Transverse colon (tissue), 4 donors: ENCODE data around the gene KRTAP19-4. TPM values are rescaled to one million over a fixed set of nuclear protein-coding genes. Genes with fewer than 3 reads are reported as not detected.

Source experiments
- DNase-seq: peaks from one replicate; pipeline ENCODE4 v3.0.0-alpha.2; 2019
- H3K27ac ChIP-seq, 4 donors: fragments of 200-600 bp; sonication (generic); 2 replicates each; pipeline ENCODE4 v1.5.1; 2016 to 2018; ENCODE audit warnings: inconsistent platforms in 4 of 4
- H3K27me3 ChIP-seq: fragments of 200-600 bp; sonication (generic); 2 replicates; pipeline ENCODE4 v1.5.1; 2017; ENCODE audit warnings: inconsistent platforms
- H3K36me3 ChIP-seq, 4 donors: fragments of 200-600 bp; sonication (generic); 2 replicates each; pipeline ENCODE4 v1.5.1; 2017 to 2019; ENCODE audit warnings: inconsistent platforms in 4 of 4
- H3K4me1 ChIP-seq, 4 donors: fragments of 200-600 bp; sonication (generic); 2 replicates each; pipeline ENCODE4 v1.5.1; 2017 to 2020; ENCODE audit warnings: inconsistent platforms in 4 of 4
- H3K4me3 ChIP-seq, 4 donors: fragments of 200-600 bp; sonication (generic); 1 replicate in 1 of 4; 2 replicates in 3 of 4; pipeline versions ENCODE4 v1.5.1 to v1.6.1; 2017 to 2019; ENCODE audit warnings: inconsistent platforms in 4 of 4
- H3K9me3 ChIP-seq, 2 donors: fragments of 200-600 bp; sonication (generic); 2 replicates each; pipeline ENCODE4 v1.5.1; 2017 to 2019; ENCODE audit warnings: inconsistent platforms in 2 of 2
- CTCF ChIP-seq, 5 experiments: fragments of 200-600 bp in 3 of 5; fragments of 450-650 bp in 2 of 5; sonication (generic) in 3 of 5; IDR thresholded peaks; 1 replicate in 2 of 5; 2 replicates in 3 of 5; pipeline ENCODE4 v1.5.1; 2016 to 2017; ENCODE audit warnings: antibody characterized with exemption in 5 of 5, inconsistent platforms in 3 of 5, mild to moderate bottlenecking in 2 of 5, moderate library complexity in 1 of 5
- EP300 ChIP-seq: sonication (generic); formaldehyde crosslinking; IDR thresholded peaks from one replicate; pipeline ENCODE4 v1.6.1; 2017; ENCODE audit warnings: antibody characterized with exemption, low read depth
- POLR2A ChIP-seq: fragments of 450-650 bp; IDR thresholded peaks from one replicate; pipeline ENCODE4 v1.6.1; 2016; ENCODE audit warnings: antibody characterized with exemption, mild to moderate bottlenecking, moderate library complexity
- POLR2AphosphoS5 ChIP-seq, 3 donors: sonication (generic); formaldehyde crosslinking; IDR thresholded peaks; one replicate each; pipeline ENCODE4 v1.6.1; 2016; ENCODE audit warnings: antibody characterized with exemption in 3 of 3
- WGBS, 2 donors: methylation state at CpG; one replicate each; pipeline ENCODE4 v1.1.5; 2018; ENCODE audit warnings: low coverage in 1 of 2; 5-methylcytosine and 5-hydroxymethylcytosine counted together
- in situ Hi-C, 4 donors: fragments of 200-750 bp; cut with MboI; loops; one replicate each; pipeline versions ENCODE4 v1.15.0 to v1.15.1; 2017; ENCODE audit warnings: low sequenced_read_pairs in 3 of 4, low pct_ligation_motif_present in 1 of 4, low pct_unique_long_range_greater_than_20kb in 1 of 4
- intact Hi-C: fragments of 100-400 bp; cut with DNase I; formaldehyde crosslinking; loops from one replicate; pipeline ENCODE4 v1.15.1; 2023; ENCODE audit warnings: low total_unique reads
- total RNA-seq, 4 donors: library from RNA; depleted of rRNA; stranded (reverse); fragments of >200 nt; gene quantifications; one replicate each; pipeline ENCODE4 v1.1.0, GENCODE V29; 2016

The KRTAP19-4 gene
- total RNA-seq, 4 donors from 2014 or later, result not detected

- Histone ChIP-seq H3K36me3 (no peaks in the 10 kb centered on the region), H3K27ac (no peak within 1 kb of the TSS), H3K4me1 (no peaks in the 10 kb centered on the region), H3K4me3 (no peak within 1 kb of the TSS), H3K9me3 (no peaks in the 10 kb centered on the region), H3K27me3 (no peaks in the 10 kb centered on the region)
- 61 to 85% methylated on average over 3 to 6 of the region's 6 CpGs for WGBS, 2 donors
- intact Hi-C loops, result no loop called here
- TF ChIP-seq POLR2AphosphoS5 (IDR thresholded peaks at IDR 0.05) (no peak), EP300 (no peak), CTCF (IDR thresholded peaks at IDR 0.05) (no peak), POLR2A (no peak)
- no peak for DNase-seq
- in situ Hi-C loops, result no loop called here
Observed at GRCh38 chr21:30502041-30502440, 5.1 kb upstream of the KRTAP19-4 start, which contains the start of gene KRTAP19-5. Gene KRTAP19-5, minus strand, starts transcription at chr21:30502141. Its CDS starts 51 bp downstream, at chr21:30502090.

GRCh38 chr21:30491963-30492428, 5.0 kb downstream of the KRTAP19-4 start, which contains the start of gene KRTAP19-3:
Gene KRTAP19-3, minus strand, starts transcription at chr21:30492013. Its CDS starts 56 bp downstream, at chr21:30491957.
- Histone ChIP-seq H3K27ac (no peak within 1 kb of the TSS), H3K4me3 (no peak within 1 kb of the TSS), H3K9me3 (peaks cover 0 to 3% of the 10 kb centered on the region in 2 donors), H3K4me1 (no peaks in the 10 kb centered on the region), H3K27me3 (no peaks in the 10 kb centered on the region), H3K36me3 (no peaks in the 10 kb centered on the region)
- WGBS, 2 donors, result 68 to 83% methylated on average over 2 of the region's 2 CpGs
- in situ Hi-C loops (no loop called here), intact Hi-C loops (no loop called here)
- TF ChIP-seq POLR2A (no peak), EP300 (no peak), POLR2AphosphoS5 (IDR thresholded peaks at IDR 0.05) (no peak), CTCF (IDR thresholded peaks at IDR 0.05) (no peak)
- no peak for DNase-seq

- Histone ChIP-seq H3K36me3 (no peaks in the 10 kb centered on the region), H3K9me3 (peaks cover 0 to 3% of the 10 kb centered on the region in 2 donors), H3K4me3 (no peak within 1 kb of the TSS), H3K27me3 (no peaks in the 10 kb centered on the region), H3K4me1 (no peaks in the 10 kb centered on the region), H3K27ac (no peak within 1 kb of the TSS)
- DNase-seq, result no peak
- in situ Hi-C loops (no loop called here), intact Hi-C loops (no loop called here)
- no peak for TF ChIP-seq EP300
- no peak for TF ChIP-seq POLR2A
- TF ChIP-seq POLR2AphosphoS5 (IDR thresholded peaks at IDR 0.05), result no peak
- TF ChIP-seq CTCF (IDR thresholded peaks at IDR 0.05), result no peak
- WGBS, 2 donors, result 79 to 100% methylated on average over 1 to 2 of the region's 2 CpGs
Observed at GRCh38 chr21:30487336-30487735, 9.6 kb downstream of the KRTAP19-4 start, which contains the start of gene KRTAP19-2. Gene KRTAP19-2, minus strand, starts transcription at chr21:30487436. Its CDS starts 88 bp downstream, at chr21:30487348.

GRCh38 chr21:30486180-30486579, 10.8 kb downstream of the KRTAP19-4 start:
- Histone ChIP-seq H3K4me3 (no peak overlapping the region), H3K36me3 (no peaks in the 10 kb centered on the region), H3K4me1 (no peaks in the 10 kb centered on the region), H3K27me3 (no peaks in the 10 kb centered on the region), H3K27ac (no peak overlapping the region), H3K9me3 (peaks cover 0 to 3% of the 10 kb centered on the region in 2 donors)
- in situ Hi-C loops (no loop called here), intact Hi-C loops (no loop called here)
- no peak for DNase-seq
- 47% methylated on average over 2 of the region's 2 CpGs; no CpG with 5 or more reads in 1 of the 2 donors for WGBS, 2 donors
- TF ChIP-seq EP300, result no peak
- TF ChIP-seq POLR2AphosphoS5 (IDR thresholded peaks at IDR 0.05), result no peak
- TF ChIP-seq CTCF (IDR thresholded peaks at IDR 0.05), result no peak
- no peak for TF ChIP-seq POLR2A
